Measurements from ENCODE around the gene YBX3. TPM values are rescaled to one million over a fixed set of nuclear protein-coding genes. Genes with fewer than 3 reads are reported as not detected.

YBX3 gene
- total RNA-seq, 2 donors from 2014 or later, result 108 to 132 TPM

DNA sequence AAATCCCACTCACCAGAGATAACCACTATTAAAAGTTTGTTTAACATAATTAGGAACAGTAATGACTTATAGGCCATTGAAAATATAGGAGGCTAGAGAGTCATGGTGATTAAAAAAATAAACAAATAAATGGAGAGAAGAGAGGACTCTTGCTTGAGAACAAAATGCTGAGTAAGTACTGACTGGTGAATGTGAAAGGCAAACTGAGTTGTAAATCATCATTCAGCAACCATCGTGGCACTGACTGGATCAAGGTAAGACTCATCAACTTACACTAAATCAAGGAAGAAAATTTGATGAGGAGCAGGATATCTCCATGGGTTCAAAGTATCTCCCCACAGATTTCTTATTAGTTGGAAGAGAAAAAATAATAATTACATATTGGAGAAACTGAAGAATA is 14.1 kb upstream of the YBX3 start:
- peaks cover 27% of the 10 kb centered on the region for H3K4me1 Mint-ChIP-seq (ENCODE audit: low read depth)
- no peaks in the 10 kb centered on the region for H3K9me3 Mint-ChIP-seq
- no peak overlapping the region for H3K4me3 Mint-ChIP-seq
- DNase-seq, result no peak
- no peak overlapping the region for H3K27ac Mint-ChIP-seq
- no peaks in the 10 kb centered on the region for H3K36me3 Mint-ChIP-seq (ENCODE audit: insufficient read depth in 2 of 2)
- ATAC-seq (replicated peaks in 1 of 2), result no peak
- H3K27me3 Mint-ChIP-seq (ENCODE audit: low read depth), result peaks cover 13% of the 10 kb centered on the region

GRCh38 chr12:10736463-10736862 is 13.3 kb upstream of the YBX3 start:
- ATAC-seq (replicated peaks in 1 of 2), result no peak
- Mint-ChIP-seq H3K4me3 (no peak overlapping the region), H3K27me3 (ENCODE audit: low read depth) (peaks cover 15% of the 10 kb centered on the region), H3K4me1 (ENCODE audit: low read depth) (peaks cover 27% of the 10 kb centered on the region), H3K36me3 (ENCODE audit: insufficient read depth in 2 of 2) (no peaks in the 10 kb centered on the region), H3K9me3 (no peaks in the 10 kb centered on the region), H3K27ac (no peak overlapping the region)
- no peak for DNase-seq

GRCh38 chr12:10735428-10735827 is 12.3 kb upstream of the YBX3 start:
- no peaks in the 10 kb centered on the region for H3K36me3 Mint-ChIP-seq (ENCODE audit: insufficient read depth in 2 of 2)
- H3K27me3 Mint-ChIP-seq (ENCODE audit: low read depth), result peaks cover 17% of the 10 kb centered on the region
- ATAC-seq (replicated peaks in 1 of 2), result peak; percentile 49 to 57
- no peak for DNase-seq
- no peak overlapping the region for H3K27ac Mint-ChIP-seq
- H3K4me1 Mint-ChIP-seq (ENCODE audit: low read depth), result peaks cover 23% of the 10 kb centered on the region
- H3K9me3 Mint-ChIP-seq, result no peaks in the 10 kb centered on the region
- no peak overlapping the region for H3K4me3 Mint-ChIP-seq

- no peak overlapping the region for H3K4me3 Mint-ChIP-seq
Observed at GRCh38 chr12:10732549-10732948, 9.4 kb upstream of the YBX3 start.

DNA sequence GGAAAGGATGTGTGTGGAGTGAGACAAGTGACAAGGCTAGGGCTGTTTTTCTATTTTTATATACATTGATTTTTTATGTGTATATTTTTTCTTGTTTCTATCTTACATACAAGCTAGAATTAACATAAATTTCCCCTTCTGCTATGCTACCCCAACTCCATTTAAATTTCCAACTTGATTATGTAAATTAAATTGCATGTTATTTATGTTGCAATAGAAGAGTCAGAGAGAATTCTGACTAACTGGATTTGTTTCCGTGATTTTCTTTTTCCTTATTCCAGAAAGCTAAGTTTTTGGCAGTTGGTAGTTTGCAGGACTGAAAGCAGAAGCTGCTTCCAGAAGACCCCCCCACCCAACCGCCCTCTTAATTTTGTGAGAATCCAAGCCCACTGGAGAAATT is 8.9 kb upstream of the YBX3 start:
- peaks cover 35% of the 10 kb centered on the region for H3K27me3 Mint-ChIP-seq (ENCODE audit: low read depth)

More at GRCh38 chr12:10732549-10732948, 9.4 kb upstream of the YBX3 start:
- peaks cover 30% of the 10 kb centered on the region for H3K27me3 Mint-ChIP-seq (ENCODE audit: low read depth)
- H3K36me3 Mint-ChIP-seq (ENCODE audit: insufficient read depth in 2 of 2), result no peaks in the 10 kb centered on the region
- ATAC-seq (replicated peaks in 1 of 2) (no peak), DNase-seq (no peak)
- peaks cover 12% of the 10 kb centered on the region for H3K4me1 Mint-ChIP-seq (ENCODE audit: low read depth)
- no peak overlapping the region for H3K27ac Mint-ChIP-seq
- H3K9me3 Mint-ChIP-seq, result no peaks in the 10 kb centered on the region

DNA sequence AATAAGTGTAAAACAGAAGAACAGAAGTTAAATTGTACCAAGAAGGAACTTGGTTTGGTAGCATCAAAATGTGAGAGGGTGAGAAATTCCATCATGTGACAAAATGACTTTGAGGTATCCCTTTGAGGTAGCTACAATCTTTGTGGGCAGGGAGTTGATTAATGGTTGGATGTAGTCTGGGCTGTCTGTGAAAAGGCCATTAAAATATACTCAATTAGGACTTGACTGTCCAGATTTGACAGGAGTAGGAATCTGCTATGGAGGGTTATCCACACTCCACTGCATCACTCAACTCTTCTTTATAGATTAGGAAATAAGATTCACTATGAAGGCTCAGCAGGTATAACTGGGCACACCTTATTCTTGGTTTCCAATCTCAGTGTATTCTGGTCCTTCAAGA is 7.4 kb upstream of the YBX3 start:
- no peak overlapping the region for H3K4me3 Mint-ChIP-seq
- peaks cover 47% of the 10 kb centered on the region for H3K27me3 Mint-ChIP-seq (ENCODE audit: low read depth)
- H3K27ac Mint-ChIP-seq, result no peak overlapping the region
- H3K4me1 Mint-ChIP-seq (ENCODE audit: low read depth), result peaks cover 8% of the 10 kb centered on the region
- no peaks in the 10 kb centered on the region for H3K36me3 Mint-ChIP-seq (ENCODE audit: insufficient read depth in 2 of 2)
- H3K9me3 Mint-ChIP-seq, result no peaks in the 10 kb centered on the region
- no peak for ATAC-seq (replicated peaks in 1 of 2)
- no peak for DNase-seq

More for the DNA sequence above, 8.9 kb upstream of the YBX3 start:
- no peak for DNase-seq
- H3K36me3 Mint-ChIP-seq (ENCODE audit: insufficient read depth in 2 of 2), result no peaks in the 10 kb centered on the region
- no peak for ATAC-seq (replicated peaks in 1 of 2)
- H3K27ac Mint-ChIP-seq, result no peak overlapping the region
- no peak overlapping the region for H3K4me3 Mint-ChIP-seq
- H3K9me3 Mint-ChIP-seq, result no peaks in the 10 kb centered on the region
- H3K4me1 Mint-ChIP-seq (ENCODE audit: low read depth), result peaks cover 12% of the 10 kb centered on the region

DNA sequence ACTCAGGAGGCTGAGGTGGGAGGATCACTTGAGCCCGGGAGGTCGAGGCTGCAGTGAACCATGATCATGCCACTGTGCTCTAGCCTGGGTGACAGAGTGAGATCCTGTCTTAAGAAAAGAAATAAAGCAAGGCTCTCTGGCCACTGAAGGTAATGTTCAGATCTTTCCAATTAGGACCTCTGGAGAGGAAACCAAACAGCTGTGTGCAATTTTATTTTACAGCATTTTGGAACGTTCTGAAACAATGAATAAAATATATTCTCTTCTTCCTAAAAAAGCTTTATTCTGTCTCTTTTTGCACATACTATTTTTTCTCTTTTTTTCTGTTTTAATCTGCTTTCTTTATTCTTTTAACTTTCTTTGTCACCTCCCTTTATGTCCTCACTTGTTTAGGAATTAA is 5.0 kb upstream of the YBX3 start:
- peaks cover 58% of the 10 kb centered on the region for H3K27me3 Mint-ChIP-seq (ENCODE audit: low read depth)

GRCh38 chr12:10726945-10727344 is 3.8 kb upstream of the YBX3 start:
- Mint-ChIP-seq H3K36me3 (ENCODE audit: insufficient read depth in 2 of 2) (peaks cover 3 to 7% of the 10 kb centered on the region in 2 donors), H3K4me3 (no peak overlapping the region), H3K4me1 (ENCODE audit: low read depth) (peaks cover 5% of the 10 kb centered on the region), H3K27me3 (ENCODE audit: low read depth) (peaks cover 55% of the 10 kb centered on the region), H3K9me3 (no peaks in the 10 kb centered on the region), H3K27ac (no peak overlapping the region)
- ATAC-seq (replicated peaks in 1 of 2), result no peak
- DNase-seq, result no peak

More for the DNA sequence above, 5.0 kb upstream of the YBX3 start:
- H3K4me3 Mint-ChIP-seq, result no peak overlapping the region
- DNase-seq (no peak), ATAC-seq (replicated peaks in 1 of 2) (no peak)
- H3K36me3 Mint-ChIP-seq (ENCODE audit: insufficient read depth in 2 of 2), result peaks cover 0 to 2% of the 10 kb centered on the region in 2 donors
- no peaks in the 10 kb centered on the region for H3K9me3 Mint-ChIP-seq
- no peaks in the 10 kb centered on the region for H3K4me1 Mint-ChIP-seq (ENCODE audit: low read depth)
- no peak overlapping the region for H3K27ac Mint-ChIP-seq

DNA sequence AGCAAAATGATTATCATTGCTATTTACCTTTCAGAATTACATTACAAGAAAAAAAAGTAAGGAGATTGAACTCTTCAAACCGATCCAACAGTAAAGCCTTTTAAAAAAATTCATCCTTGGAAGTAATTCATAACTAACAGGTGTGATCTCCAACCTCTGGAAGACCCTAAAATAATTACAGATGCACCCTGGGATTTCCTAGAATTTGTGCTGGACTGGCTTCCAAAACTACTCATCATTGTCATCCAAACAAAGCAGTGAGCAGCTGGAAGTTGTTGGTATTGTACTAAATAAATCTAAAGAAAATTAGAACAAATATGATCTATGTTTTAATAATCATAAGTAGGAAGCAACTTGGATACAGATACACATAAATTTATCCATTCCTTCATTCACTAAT is 1.9 kb upstream of the YBX3 start:
- H3K36me3 Mint-ChIP-seq (ENCODE audit: insufficient read depth in 2 of 2), result peaks cover 3 to 9% of the 10 kb centered on the region in 2 donors
- ATAC-seq (replicated peaks in 1 of 2) (no peak), DNase-seq (no peak)
- H3K9me3 Mint-ChIP-seq, result no peaks in the 10 kb centered on the region
- H3K27ac Mint-ChIP-seq, result no peak overlapping the region
- H3K27me3 Mint-ChIP-seq (ENCODE audit: low read depth), result peaks cover 46% of the 10 kb centered on the region
- H3K4me3 Mint-ChIP-seq, result no peak overlapping the region
- H3K4me1 Mint-ChIP-seq (ENCODE audit: low read depth), result peaks cover 21% of the 10 kb centered on the region

GRCh38 chr12:10722502-10722904 is 620 bp downstream of the YBX3 start:
- Mint-ChIP-seq H3K27me3 (ENCODE audit: low read depth) (peaks cover 32% of the 10 kb centered on the region), H3K4me3 (peak overlapping the region; percentile 84 to 99), H3K36me3 (ENCODE audit: insufficient read depth in 2 of 2) (peaks cover 5 to 10% of the 10 kb centered on the region in 2 donors), H3K4me1 (ENCODE audit: low read depth) (peaks cover 32% of the 10 kb centered on the region), H3K27ac (peak overlapping the region; percentile 83), H3K9me3 (no peaks in the 10 kb centered on the region)
- DNase-seq (peak; percentile 78), ATAC-seq (replicated peaks in 1 of 2) (peak; percentile 79 to 83)

GRCh38 chr12:10721651-10722501 is 1.2 kb downstream of the YBX3 start:
- H3K27me3 Mint-ChIP-seq (ENCODE audit: low read depth), result peaks cover 26% of the 10 kb centered on the region
- H3K9me3 Mint-ChIP-seq, result no peaks in the 10 kb centered on the region
- peaks cover 10 to 13% of the 10 kb centered on the region in 2 donors for H3K36me3 Mint-ChIP-seq (ENCODE audit: insufficient read depth in 2 of 2)
- DNase-seq, result peak; percentile 52 to 62
- H3K4me3 Mint-ChIP-seq, result peak overlapping the region; percentile 84 to 99
- H3K27ac Mint-ChIP-seq, result peak overlapping the region; percentile 83
- ATAC-seq (replicated peaks in 1 of 2), result peak; percentile 58 to 67
- peaks cover 39% of the 10 kb centered on the region for H3K4me1 Mint-ChIP-seq (ENCODE audit: low read depth)

DNA sequence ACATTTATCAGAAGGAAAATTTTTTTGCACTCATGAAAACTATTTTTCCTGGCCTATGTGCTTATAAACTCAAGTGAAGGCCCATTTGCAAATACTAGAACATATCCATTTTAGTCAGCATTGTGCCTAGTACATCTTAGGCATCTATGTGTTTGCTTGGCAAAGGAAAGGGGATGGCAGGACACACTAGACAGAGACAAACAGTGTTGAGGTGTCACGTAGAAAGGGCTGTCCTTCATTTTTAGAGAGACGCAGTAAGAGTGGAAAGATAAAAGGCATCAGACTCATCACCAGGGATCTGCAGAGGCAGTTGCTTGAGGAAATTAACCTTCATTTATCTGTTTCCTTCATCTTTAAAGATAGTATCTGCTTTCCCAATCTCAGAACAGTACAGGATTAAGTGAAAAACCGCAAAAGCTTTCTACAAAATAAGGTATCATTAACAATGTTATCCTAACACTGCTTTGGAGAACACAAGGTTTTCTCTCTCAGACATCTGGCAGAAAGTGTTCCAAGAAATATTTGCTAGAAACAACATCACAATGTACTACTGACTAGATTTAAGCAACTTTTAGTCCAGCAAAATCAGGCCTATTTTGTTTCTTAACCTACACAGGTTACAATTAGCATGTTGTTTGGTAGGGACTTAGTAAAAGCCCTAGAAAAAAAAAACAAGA is 2.0 kb downstream of the YBX3 start:
- Mint-ChIP-seq H3K9me3 (no peaks in the 10 kb centered on the region), H3K27me3 (ENCODE audit: low read depth) (peaks cover 21% of the 10 kb centered on the region), H3K36me3 (ENCODE audit: insufficient read depth in 2 of 2) (peaks cover 12 to 13% of the 10 kb centered on the region in 2 donors), H3K4me3 (peak overlapping the region; percentile 84 to 99), H3K4me1 (ENCODE audit: low read depth) (peaks cover 45% of the 10 kb centered on the region), H3K27ac (no peak overlapping the region)
- ATAC-seq (replicated peaks in 1 of 2) (no peak), DNase-seq (no peak)

DNA sequence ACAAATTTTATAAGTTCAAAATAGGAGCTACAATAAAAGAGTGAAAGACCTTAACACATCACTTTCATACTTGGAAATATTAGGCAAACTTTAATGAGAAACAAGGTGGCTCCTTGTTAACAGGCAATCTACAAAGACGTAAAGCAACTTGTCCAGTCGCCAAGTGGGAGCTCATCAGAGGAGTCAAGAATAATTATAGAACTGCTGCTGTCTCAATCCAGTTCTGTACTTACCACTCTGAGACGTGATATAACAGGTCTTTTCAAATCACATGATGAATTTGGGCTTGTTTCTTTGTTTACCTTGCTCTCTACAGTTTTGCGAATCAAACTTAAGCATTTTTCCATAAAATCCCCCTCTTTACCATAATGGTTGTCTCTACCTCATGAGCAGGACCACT is 3.6 kb downstream of the YBX3 start:
- Mint-ChIP-seq H3K4me3 (peak overlapping the region in 1 of 2 donors; percentile 4), H3K9me3 (no peaks in the 10 kb centered on the region), H3K27me3 (ENCODE audit: low read depth) (peaks cover 5% of the 10 kb centered on the region), H3K4me1 (ENCODE audit: low read depth) (peaks cover 54% of the 10 kb centered on the region), H3K27ac (no peak overlapping the region), H3K36me3 (ENCODE audit: insufficient read depth in 2 of 2) (peaks cover 16 to 17% of the 10 kb centered on the region in 2 donors)
- no peak for DNase-seq
- ATAC-seq (replicated peaks in 1 of 2), result no peak

Measured in activated T-cell treated with anti-CD3 and anti-CD28 coated beads, Interleukin-2, amount 50 U/mL, for 72 hours (primary cell).